Activated CD4-positive, alpha-beta T cell treated with anti-CD3 and anti-CD28 coated beads for 4 hours (primary cell): ENCODE data around the gene ADI1.

Experiments used
- DNase-seq, 2 donors: peaks; one replicate each; pipeline ENCODE4 v3.0.0-alpha.2; 2020

ADI1 gene

DNA sequence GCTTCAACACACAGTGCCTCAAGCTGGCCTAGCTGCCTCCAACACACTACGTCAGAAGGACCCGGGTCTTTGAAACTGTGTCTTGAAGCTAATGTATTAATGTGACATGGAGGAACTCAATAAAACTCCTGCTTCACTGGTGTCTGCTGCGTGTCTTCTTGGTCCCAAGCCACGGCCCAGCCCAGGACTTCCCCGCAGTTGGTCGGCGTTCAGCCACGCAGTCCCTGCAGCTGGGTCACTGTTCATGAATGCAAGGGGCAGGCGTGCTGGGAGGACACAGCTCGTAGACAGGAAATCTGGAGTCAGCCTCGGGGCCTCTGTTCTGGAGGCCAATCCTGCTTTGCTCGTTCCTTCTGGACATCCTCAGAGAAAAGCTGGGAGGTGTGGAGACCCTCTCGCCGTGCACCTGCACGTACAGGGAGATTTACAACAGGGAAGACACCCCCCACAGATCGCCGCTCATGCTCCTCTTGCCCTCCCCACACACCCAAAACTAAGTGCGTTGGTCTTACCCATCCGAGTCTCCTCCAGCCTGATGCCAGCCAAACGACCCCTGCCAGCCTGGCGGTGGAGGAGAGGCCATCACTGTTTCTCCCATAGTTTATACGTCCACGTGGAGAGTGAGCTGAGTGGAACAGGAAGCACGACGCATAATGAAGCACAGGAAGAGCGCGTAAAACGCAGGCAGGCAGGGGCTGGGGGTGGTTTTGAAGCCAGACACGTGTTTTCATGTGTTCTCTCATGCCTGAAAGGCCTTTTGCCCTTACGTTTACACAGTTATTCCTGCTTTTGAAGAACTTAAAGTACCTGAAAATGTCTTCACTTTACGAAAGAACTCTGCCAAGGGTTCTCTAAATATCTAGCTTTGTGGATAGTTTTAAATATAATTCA is 39.7 kb downstream of the ADI1 start:
- no peak for DNase-seq

GRCh38 chr2:3478846-3479385 is 40.4 kb downstream of the ADI1 start:
- DNase-seq = no peak

GRCh38 chr2:3476985-3477327 is 42.4 kb downstream of the ADI1 start:
- no peak for DNase-seq

- no peak for DNase-seq
Observed at GRCh38 chr2:3476321-3476984, 42.9 kb downstream of the ADI1 start.

DNA sequence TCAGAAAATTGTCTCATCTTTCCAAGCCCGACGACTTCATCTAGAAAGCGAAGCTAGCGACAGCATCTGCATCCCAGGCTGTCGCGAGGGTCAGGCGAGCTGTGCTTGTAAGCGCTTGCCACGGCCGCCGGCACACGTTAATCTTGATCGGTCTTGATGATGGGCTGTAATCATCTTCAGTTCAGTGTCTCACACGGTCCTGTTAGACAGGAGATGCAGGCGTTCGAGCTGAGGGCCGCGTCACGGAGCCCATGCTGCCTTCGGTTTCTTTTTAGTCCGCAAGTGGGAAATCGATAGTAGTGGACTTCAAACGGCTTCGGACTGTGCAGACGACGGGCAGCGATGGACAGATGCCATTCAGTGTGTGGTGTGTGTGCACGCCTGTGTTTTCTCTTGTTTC is 43.6 kb downstream of the ADI1 start:
- no peak for DNase-seq

DNA sequence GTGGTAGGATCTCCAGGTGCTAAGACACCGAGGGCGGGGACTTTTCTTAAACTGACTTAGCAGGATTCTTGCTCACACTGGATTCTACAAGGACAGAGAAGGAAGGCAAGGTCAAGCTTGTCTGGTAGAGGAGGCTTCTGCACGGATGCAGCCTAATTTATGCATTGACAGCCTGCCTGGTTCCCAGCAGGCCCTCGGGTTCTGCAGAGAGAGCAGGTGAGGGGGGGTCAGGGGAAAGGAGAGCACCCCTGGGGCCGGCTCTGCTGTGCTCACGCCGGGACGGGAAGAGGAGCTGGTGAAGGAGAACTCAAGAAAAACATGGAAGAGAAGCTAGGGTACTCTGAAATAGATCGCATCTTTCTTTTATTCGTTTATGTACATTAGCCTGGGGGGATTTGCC is 46.4 kb downstream of the ADI1 start:
- DNase-seq = no peak

DNA sequence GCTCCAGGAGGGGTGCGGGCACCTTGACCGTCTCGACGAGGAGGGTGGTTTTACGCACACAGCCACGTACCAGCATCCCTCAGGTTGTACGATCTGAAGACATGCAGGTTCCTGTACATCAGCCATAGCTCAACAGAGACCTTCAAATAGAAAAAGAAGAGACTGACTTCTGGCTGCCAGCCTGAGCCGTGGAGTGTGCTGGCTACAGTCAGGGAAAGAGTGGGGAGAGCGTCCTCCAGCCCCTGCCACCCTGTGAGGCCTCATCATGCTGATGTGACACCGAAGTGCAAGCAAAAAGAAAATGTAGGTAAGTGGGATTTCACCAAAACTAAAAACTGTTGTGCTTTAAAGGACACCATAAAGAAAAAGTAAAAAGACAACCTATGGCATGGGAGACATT is 47.0 kb downstream of the ADI1 start:
- no peak for DNase-seq

DNA sequence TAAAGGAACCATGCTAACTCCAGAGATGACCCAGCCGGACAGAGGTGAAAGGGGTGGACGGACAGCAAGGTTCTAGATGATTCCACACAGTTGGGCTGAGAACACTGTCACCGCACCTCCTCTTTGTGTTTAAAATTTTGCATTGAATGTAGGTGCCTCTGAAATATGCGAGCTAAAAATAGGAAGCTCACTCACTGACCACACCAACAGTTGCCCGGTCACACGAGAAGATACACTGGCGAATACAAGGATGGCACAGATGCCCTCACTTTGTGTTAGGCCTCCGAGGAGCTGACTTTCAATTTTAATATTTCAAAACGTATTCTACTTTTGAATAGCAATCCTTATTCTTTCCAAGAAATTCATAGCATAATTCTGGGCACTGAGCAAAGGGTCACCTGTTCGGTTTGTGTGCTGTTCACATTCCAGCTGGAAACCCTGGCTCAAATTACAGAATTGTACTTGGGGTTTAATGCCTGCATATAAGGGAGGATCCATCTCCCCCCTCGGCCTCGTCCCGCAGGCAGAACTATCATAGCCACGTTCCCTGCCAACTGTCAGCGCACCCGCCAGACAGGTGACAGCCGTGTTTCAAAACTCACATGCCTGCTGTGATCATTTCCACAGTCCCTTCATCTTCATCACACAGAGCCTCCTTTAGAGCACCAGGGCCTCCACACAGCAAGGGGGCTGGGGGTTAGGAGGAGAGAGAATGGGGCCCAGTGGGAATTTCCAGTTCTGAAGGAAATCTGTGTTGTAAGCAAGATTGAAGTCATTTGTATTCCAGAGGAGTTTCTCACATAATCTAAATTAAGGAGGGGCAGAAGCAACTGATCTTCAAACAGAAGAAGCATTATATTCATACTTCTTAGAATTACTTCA is 48.2 kb downstream of the ADI1 start:
- no peak for DNase-seq

GRCh38 chr2:3470166-3470651 is 49.1 kb downstream of the ADI1 start:
- DNase-seq = no peak

DNA sequence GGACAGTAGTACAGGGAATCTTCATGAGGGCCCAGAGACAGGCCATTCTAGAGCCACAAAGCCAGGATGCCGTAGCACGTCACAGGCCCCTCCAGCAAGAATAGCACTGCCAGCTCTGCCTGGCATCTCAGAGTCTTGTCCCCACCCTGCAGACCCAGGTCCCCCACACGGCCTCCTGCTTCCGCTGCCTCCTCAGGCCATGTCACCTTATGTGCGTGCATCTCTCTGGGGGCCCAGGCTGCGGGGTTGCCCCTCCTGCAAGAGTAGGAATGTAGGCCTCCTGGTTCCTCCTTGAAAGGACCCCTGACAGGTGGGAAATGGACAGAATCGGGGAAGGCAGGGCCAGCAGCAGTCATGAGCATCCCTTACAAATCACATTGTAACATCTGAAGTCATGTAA is 49.8 kb downstream of the ADI1 start:
- DNase-seq = no peak

DNA sequence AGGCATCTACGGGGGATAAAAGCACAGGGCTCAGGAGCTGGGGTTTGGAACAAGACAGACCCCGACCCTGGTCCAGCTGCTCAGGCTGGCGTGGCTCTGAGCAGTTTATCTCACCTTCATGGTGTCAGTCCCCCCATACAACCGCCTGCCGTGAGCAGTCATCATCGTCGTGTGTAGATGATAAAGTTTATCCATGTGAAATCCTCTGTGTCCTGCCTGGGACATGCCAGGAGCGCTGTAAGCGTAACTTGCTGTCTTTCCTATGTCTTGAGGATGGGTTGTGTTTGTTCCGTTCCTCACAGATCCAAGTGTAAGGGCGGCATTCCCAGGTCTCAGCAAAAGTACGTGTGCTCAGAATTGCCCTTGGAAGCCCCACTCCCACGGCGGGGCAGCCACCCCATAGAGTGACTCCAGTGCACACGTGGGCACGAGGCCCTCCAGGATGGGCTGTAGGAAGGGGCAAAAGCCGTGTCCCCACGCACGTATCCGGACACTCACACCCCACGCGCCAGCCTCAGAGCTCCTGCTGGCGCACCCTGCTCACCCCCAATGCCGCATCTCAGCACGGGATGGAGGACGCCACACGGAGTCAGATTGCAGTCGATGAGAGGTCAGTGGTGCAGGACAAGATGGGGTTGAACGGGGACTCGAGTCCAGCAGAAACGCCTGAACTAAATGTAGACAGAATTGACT is 50.9 kb downstream of the ADI1 start:
- no peak for DNase-seq

- DNase-seq = no peak
Observed at GRCh38 chr2:3467654-3468053, 51.7 kb downstream of the ADI1 start.

- no peak for DNase-seq
Observed at GRCh38 chr2:3466966-3467365, 52.4 kb downstream of the ADI1 start.

- DNase-seq = no peak
Observed at GRCh38 chr2:3466482-3466863, 52.9 kb downstream of the ADI1 start.

- no peak for DNase-seq
Observed at GRCh38 chr2:3465844-3466481, 53.4 kb downstream of the ADI1 start.

DNA sequence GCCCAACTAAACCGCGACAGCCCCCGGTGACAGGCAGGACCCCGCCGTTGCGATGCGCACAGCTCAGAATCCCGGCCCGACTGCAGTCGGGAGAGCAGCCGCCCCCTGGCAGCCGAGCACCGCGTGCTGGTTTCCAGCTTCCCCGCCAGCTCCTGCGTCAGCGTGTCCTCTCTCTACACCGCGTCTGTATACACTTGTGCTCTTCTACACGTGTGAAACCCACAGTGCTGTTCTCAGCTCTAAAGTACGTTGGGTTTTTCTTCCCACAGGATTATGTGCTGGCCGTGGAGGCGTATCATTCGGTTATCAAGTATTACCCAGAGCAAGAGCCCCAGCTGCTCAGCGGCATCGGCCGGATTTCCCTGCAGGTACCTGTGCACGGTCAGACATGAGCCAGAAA is 54.0 kb downstream of the ADI1 start:
- DNase-seq = no peak

GRCh38 chr2:3464401-3465005 is 54.8 kb downstream of the ADI1 start:
- DNase-seq = no peak

DNA sequence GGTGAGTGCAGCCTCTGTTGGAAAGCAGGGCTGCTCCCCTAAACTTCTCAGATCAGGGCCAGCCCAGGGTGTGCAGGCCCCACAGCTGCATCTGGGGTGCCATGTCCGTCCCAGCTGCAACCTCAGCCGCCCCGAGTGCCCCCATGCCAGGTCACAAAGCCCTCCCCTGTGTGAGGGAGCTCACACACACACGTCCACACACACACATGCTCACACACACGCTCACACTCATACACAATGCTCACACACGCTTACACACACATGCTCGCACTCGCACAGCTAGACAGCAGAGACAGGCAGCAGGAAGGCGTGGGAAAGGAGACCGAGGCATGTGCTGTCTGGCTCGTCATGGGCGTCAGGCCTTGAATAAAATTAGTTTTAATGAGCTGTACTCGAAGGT is 55.4 kb downstream of the ADI1 start:
- DNase-seq = no peak

GRCh38 chr2:3463186-3463835 is 56.0 kb downstream of the ADI1 start:
- DNase-seq = no peak

- DNase-seq = no peak
Observed at GRCh38 chr2:3462493-3463104, 56.7 kb downstream of the ADI1 start.
